Measurements from ENCODE around the gene PRDM2. TPM values are rescaled to one million over a fixed set of nuclear protein-coding genes. Genes with fewer than 3 reads are reported as not detected.

PRDM2 gene
- total and polyA plus RNA-seq, 9 donors, result 30.0 to 81.9 (median 61.8) TPM

DNA sequence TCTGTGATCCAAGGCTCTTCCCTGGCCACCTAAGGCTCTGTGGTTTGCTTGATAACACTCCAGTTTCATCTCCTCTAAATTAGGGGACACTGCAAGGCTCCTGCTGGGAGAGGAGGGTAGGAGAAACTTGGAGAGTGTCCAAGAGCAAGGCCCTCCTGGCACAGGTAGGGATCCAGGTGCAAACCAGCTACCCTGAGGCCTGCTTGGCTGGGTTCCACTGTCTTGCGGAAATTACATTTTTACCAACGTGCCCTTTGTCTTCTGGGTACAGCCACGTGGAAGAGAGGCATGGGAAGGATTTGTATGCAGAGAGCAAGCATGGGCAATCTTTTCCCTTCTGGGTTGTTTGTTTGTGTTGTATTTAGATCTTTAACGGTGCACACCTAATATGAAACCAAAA lies 132.5 kb downstream of the PRDM2 start:
- no peaks in the 10 kb centered on the region for H3K27me3 ChIP-seq
- WGBS, 3 donors, result 84 to 87% (median 85%) methylated on average over 4 of the region's 4 CpGs
- H3K9me3 ChIP-seq, result no peaks in the 10 kb centered on the region
- intact Hi-C loops (cut with DNase I), result loop anchor here in 2 of 4 donors (10.0 kb wide), 2 partner anchors 122 to 132 kb away; no protein-coding TSS in a partner anchor
- no peak for TF ChIP-seq POLR2A (IDR thresholded peaks at IDR 0.05)
- TF ChIP-seq EP300 (IDR thresholded peaks at IDR 0.05), result no peak
- TF ChIP-seq, protein P1, sequence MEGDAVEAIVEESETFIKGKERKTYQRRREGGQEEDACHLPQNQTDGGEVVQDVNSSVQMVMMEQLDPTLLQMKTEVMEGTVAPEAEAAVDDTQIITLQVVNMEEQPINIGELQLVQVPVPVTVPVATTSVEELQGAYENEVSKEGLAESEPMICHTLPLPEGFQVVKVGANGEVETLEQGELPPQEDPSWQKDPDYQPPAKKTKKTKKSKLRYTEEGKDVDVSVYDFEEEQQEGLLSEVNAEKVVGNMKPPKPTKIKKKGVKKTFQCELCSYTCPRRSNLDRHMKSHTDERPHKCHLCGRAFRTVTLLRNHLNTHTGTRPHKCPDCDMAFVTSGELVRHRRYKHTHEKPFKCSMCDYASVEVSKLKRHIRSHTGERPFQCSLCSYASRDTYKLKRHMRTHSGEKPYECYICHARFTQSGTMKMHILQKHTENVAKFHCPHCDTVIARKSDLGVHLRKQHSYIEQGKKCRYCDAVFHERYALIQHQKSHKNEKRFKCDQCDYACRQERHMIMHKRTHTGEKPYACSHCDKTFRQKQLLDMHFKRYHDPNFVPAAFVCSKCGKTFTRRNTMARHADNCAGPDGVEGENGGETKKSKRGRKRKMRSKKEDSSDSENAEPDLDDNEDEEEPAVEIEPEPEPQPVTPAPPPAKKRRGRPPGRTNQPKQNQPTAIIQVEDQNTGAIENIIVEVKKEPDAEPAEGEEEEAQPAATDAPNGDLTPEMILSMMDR (IDR thresholded peaks at IDR 0.05), result no peak
- no peak overlapping the region for H3K27ac ChIP-seq
- peaks cover 7% of the 10 kb centered on the region for H3K4me1 ChIP-seq (ENCODE audit: insufficient read depth)
- peak in 1 of 5 donors; percentile 6 for DNase-seq
- no peaks in the 10 kb centered on the region for H3K36me3 ChIP-seq
- no peak overlapping the region for H3K4me3 ChIP-seq

DNA sequence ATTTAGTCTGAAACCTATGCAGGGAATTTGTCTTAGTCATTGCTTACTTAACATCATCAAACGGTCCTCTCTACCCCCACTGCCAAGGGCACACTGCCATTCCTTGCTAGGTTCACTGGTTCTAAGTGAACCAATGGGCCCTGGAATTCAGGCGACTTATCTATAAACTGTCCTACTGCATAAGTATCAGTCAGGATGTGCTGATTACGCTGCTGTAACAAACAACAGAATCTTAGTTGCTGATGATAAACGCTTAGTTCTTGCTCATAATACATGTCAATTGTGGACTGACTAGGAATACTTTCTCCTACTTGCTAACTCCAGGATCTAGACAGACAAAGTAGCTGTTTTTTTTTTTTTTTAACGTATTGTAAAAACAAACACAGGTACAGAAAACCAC lies 136.1 kb downstream of the PRDM2 start:
- peaks cover under 1% of the 10 kb centered on the region for H3K4me1 ChIP-seq (ENCODE audit: insufficient read depth)
- intact Hi-C loops (cut with DNase I), result loop anchor here in 2 of 4 donors (10.0 kb wide), 2 partner anchors 119 to 129 kb away; no protein-coding TSS in a partner anchor
- H3K27me3 ChIP-seq, result no peaks in the 10 kb centered on the region
- no peak for DNase-seq
- H3K9me3 ChIP-seq, result no peaks in the 10 kb centered on the region
- 71 to 89% (median 83%) methylated on average over 5 of the region's 5 CpGs for WGBS, 3 donors
- no peak overlapping the region for H3K4me3 ChIP-seq
- TF ChIP-seq, protein P1 (IDR thresholded peaks at IDR 0.05), result no peak
- TF ChIP-seq POLR2A (IDR thresholded peaks at IDR 0.05), result no peak
- TF ChIP-seq EP300 (IDR thresholded peaks at IDR 0.05), result no peak
- no peak overlapping the region for H3K27ac ChIP-seq
- no peaks in the 10 kb centered on the region for H3K36me3 ChIP-seq

DNA sequence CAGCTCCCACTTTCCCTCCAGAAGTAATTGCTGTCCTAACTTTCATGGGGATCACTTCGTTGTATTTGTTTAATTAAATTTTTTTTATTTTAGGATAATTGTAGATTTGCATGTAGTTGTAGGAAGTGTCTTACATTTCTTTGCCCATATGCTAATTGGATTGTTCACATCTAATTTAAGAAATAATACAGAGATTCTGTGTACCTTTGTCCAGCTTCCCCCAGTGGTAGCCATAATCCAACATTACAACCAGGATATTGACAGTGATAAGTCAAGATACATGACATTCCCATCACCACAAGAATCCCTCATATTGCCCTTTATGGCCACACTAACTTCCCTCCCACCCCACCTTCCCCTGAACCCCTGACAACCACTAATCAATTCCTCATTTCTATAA lies 136.6 kb downstream of the PRDM2 start:
- no peaks in the 10 kb centered on the region for H3K27me3 ChIP-seq
- no peak for DNase-seq
- no peaks in the 10 kb centered on the region for H3K36me3 ChIP-seq
- H3K4me3 ChIP-seq, result no peak overlapping the region
- intact Hi-C loops (cut with DNase I), result loop anchor here in 2 of 4 donors (10.0 kb wide), 2 partner anchors 118 to 128 kb away; no protein-coding TSS in a partner anchor
- H3K9me3 ChIP-seq, result no peaks in the 10 kb centered on the region
- WGBS, 3 donors, result 85 to 95% (median 85%) methylated on average over 1 of the region's 1 CpG
- TF ChIP-seq POLR2A (IDR thresholded peaks at IDR 0.05), result no peak
- TF ChIP-seq EP300 (IDR thresholded peaks at IDR 0.05), result no peak
- TF ChIP-seq, protein P1 (IDR thresholded peaks at IDR 0.05), result no peak
- H3K4me1 ChIP-seq (ENCODE audit: insufficient read depth), result no peaks in the 10 kb centered on the region
- no peak overlapping the region for H3K27ac ChIP-seq

DNA sequence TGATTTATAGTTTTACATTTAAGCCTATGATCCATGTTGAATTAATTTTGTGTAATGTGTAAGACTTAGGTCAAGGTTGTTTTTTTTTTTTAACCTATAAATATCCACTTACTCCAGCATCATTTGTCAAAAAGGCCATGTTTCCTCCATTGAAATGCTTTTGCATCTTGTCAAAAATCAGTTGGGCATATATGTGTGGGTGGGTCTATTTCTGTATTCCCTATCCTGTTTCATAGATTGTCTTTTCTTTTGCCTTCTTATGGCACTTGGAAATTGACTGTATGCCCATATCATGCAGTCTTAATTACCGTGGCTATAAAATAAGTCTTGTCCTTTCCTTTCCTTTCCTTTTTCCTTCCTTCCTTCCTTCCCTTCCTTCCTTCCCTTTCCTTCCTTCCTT lies 138.2 kb downstream of the PRDM2 start:
- no peak for DNase-seq
- Histone ChIP-seq H3K36me3 (no peaks in the 10 kb centered on the region), H3K27me3 (no peaks in the 10 kb centered on the region), H3K9me3 (no peaks in the 10 kb centered on the region), H3K27ac (no peak overlapping the region), H3K4me1 (ENCODE audit: insufficient read depth) (no peaks in the 10 kb centered on the region), H3K4me3 (no peak overlapping the region)
- intact Hi-C loops (cut with DNase I), result loop anchor here in 2 of 4 donors (10.0 kb wide), 2 partner anchors 117 to 127 kb away; no protein-coding TSS in a partner anchor
- TF ChIP-seq, protein P1 (IDR thresholded peaks at IDR 0.05), result no peak
- TF ChIP-seq POLR2A (IDR thresholded peaks at IDR 0.05) (no peak), EP300 (IDR thresholded peaks at IDR 0.05) (no peak)
- WGBS, 3 donors, result 72 to 82% (median 76%) methylated on average over 1 of the region's 1 CpG

All from ovary (tissue), 9 donors.